ENCODE measurements around the gene TBX18.

Gene TBX18

DNA sequence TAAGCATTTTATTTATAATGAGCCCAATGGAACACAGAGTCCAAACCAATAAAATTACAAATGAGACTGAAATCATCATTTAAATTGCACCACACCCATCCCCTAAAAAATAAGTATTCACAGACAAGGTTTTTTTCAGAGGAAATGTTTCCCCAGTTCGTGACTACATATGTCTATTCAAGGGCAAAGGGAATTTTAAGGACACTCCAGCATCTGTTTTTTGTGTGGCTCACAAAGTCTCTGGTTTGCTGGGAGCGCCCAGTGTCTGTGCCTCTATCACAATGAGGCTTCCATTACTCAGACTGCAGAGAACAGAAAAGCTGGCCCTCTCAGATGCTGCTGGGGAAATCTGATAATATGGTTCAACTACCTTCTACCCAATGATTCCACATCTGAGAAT, 16.0 kb downstream of the TBX18 start:
- WGBS, 2 experiments (ENCODE audit: insufficient coverage in 2 of 2) = 61 to 100% methylated on average over 1 to 2 of the region's 2 CpGs
- H3K4me1 ChIP-seq (ENCODE audit: control insufficient read depth, insufficient read depth, low read length, poor library complexity, severe bottlenecking) = no peaks in the 10 kb centered on the region
- no peak overlapping the region for H3K27ac ChIP-seq (ENCODE audit: low read depth, low read length, severe bottlenecking)
- H3K4me3 ChIP-seq (ENCODE audit: extremely low read depth, insufficient read depth, low read length, poor library complexity, severe bottlenecking) = no peak overlapping the region
- no peaks in the 10 kb centered on the region for H3K36me3 ChIP-seq (ENCODE audit: control insufficient read depth, insufficient read depth, low read length)
- no peaks in the 10 kb centered on the region for H3K9me3 ChIP-seq (ENCODE audit: control insufficient read depth, low read length)

DNA sequence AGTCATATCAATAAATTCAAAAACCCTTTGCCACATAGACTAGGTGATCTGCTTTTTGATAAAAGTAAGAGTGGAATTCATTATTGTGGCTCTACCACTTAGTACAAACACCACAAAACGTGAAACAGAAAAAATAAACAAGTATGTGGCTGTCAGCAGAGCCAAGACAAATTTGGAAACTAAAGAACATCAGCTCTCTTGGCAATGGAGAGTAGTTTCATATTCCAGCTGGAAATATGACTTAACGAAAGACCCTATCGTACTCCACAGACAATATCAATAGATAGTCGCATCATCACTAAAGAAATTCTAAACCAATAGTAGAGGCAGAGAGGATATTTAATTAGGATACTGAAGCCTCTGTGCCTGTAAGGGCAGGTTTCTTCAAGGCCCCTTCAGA, 20.8 kb downstream of the TBX18 start:
- no CpG with 5 or more reads among the region's 4 CpGs for WGBS, 2 experiments (ENCODE audit: insufficient coverage in 2 of 2)

DNA sequence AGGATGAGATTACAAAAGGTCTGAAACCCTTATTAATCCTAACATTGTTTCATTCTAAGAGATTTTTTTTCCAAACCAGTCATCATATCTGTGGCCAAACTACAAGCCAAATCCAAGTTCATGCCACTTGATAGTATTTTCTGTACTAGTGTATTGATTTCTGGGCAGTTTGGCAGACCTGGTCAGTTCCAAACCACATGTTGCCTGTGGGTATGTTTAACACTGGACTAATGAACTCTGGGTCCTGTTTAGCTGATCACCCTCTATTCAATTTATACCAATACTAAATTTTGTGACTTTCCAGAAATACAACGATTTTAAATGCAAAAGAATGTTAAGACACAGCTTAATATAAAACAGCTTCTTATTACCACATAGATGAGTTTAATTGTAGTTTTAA, 24.0 kb downstream of the TBX18 start:
- no peak overlapping the region for H3K27ac ChIP-seq (ENCODE audit: low read depth, low read length, severe bottlenecking)
- no peak overlapping the region for H3K4me3 ChIP-seq (ENCODE audit: extremely low read depth, insufficient read depth, low read length, poor library complexity, severe bottlenecking)
- no peaks in the 10 kb centered on the region for H3K9me3 ChIP-seq (ENCODE audit: control insufficient read depth, low read length)
- no CpG with 5 or more reads among the region's 1 CpG for WGBS, 2 experiments (ENCODE audit: insufficient coverage in 2 of 2)
- H3K4me1 ChIP-seq (ENCODE audit: control insufficient read depth, insufficient read depth, low read length, poor library complexity, severe bottlenecking) = no peaks in the 10 kb centered on the region
- no peaks in the 10 kb centered on the region for H3K36me3 ChIP-seq (ENCODE audit: control insufficient read depth, insufficient read depth, low read length)

More for the DNA sequence above, 20.8 kb downstream of the TBX18 start:
- Histone ChIP-seq H3K27ac (ENCODE audit: low read depth, low read length, severe bottlenecking) (no peak overlapping the region), H3K4me3 (ENCODE audit: extremely low read depth, insufficient read depth, low read length, poor library complexity, severe bottlenecking) (no peak overlapping the region), H3K36me3 (ENCODE audit: control insufficient read depth, insufficient read depth, low read length) (no peaks in the 10 kb centered on the region), H3K9me3 (ENCODE audit: control insufficient read depth, low read length) (no peaks in the 10 kb centered on the region), H3K4me1 (ENCODE audit: control insufficient read depth, insufficient read depth, low read length, poor library complexity, severe bottlenecking) (no peaks in the 10 kb centered on the region)

DNA sequence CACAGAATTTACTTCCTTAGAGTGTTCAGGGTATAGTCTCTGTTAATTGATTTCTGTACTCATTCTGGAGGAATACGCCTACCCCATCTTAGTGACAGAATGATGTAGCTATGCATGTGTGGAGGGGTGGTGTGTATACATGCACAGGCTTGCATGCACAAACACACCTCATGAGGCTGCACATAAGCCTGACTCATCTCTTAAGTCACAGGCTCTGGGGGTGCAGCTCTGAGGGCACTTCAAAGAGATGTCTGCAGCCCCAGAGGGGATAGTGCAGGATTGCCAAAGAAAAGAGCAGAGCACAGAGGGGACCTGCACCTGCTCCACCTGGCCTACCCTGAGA, 24.6 kb downstream of the TBX18 start:
- no peak overlapping the region for H3K4me3 ChIP-seq (ENCODE audit: extremely low read depth, insufficient read depth, low read length, poor library complexity, severe bottlenecking)
- H3K27ac ChIP-seq (ENCODE audit: low read depth, low read length, severe bottlenecking) = no peak overlapping the region
- no peaks in the 10 kb centered on the region for H3K4me1 ChIP-seq (ENCODE audit: control insufficient read depth, insufficient read depth, low read length, poor library complexity, severe bottlenecking)
- H3K9me3 ChIP-seq (ENCODE audit: control insufficient read depth, low read length) = no peaks in the 10 kb centered on the region
- no CpG with 5 or more reads among the region's 1 CpG for WGBS, 2 experiments (ENCODE audit: insufficient coverage in 2 of 2)
- no peaks in the 10 kb centered on the region for H3K36me3 ChIP-seq (ENCODE audit: control insufficient read depth, insufficient read depth, low read length)

DNA sequence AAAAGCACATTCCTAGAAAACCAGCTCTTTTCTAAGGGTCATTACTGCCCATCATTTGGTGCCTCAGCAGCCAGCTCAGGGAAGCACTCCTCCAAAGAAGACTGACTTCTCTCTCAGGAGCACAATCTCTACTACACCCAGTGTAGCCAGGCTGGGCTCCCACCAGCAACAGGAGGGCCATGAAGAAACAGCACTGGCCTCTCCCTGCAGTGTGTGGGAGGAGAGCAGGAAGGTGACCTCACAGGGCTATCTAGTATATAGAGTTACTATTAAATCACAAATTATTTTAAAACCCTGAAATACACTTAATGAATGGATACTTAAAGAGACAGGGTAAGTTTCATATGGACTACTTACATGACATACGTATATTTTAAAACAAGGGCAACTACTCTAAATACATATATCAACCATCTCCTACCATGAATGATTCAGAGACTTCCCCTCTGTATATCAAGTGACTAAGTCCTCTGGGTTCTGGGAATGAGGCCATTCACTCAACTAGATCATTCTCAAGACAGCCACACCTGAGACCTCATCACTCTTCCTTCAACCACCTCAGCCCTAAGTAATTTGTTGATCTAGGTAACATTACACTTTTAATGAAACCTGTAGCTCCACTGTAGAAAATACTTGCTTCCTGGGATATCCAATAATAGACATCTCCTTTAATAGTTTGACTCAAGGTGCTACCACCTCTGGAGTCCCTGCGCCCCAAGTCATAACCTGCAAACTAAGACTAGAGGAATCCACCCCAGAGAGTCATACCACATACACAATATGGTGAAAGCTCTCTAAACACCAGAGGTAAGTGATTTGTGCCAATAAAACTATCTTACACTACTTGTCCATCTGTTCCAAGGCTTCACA, 25.2 kb downstream of the TBX18 start:
- Histone ChIP-seq H3K36me3 (ENCODE audit: control insufficient read depth, insufficient read depth, low read length) (no peaks in the 10 kb centered on the region), H3K27ac (ENCODE audit: low read depth, low read length, severe bottlenecking) (no peak overlapping the region), H3K4me3 (ENCODE audit: extremely low read depth, insufficient read depth, low read length, poor library complexity, severe bottlenecking) (no peak overlapping the region), H3K9me3 (ENCODE audit: control insufficient read depth, low read length) (no peaks in the 10 kb centered on the region), H3K4me1 (ENCODE audit: control insufficient read depth, insufficient read depth, low read length, poor library complexity, severe bottlenecking) (no peaks in the 10 kb centered on the region)
- whole genome bisulfite sequencing, 2 experiments (ENCODE audit: insufficient coverage in 2 of 2) = 100% methylated on average over 1 of the region's 2 CpGs

DNA sequence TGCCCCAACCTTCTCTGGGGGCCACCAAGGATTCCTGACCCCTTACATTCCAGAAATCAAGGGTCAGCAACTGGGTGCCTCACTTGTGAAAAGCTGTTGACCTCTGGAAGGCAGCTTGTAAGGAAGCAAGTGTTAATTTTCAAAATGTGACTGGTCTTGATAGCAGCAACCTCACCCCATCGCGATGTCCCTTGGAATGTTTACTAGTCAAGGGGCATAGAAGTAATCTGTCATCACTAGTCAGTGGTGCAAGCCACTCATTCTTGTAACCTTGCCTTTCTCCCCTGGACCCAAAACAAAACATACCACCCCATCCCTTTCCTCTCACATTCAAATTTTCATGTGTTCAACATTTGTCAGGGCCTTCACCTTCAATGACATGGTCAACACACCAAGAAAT, 30.5 kb downstream of the TBX18 start:
- H3K9me3 ChIP-seq (ENCODE audit: control insufficient read depth, low read length) = no peaks in the 10 kb centered on the region
- 76 to 82% methylated on average over 2 of the region's 2 CpGs for WGBS, 2 experiments (ENCODE audit: insufficient coverage in 2 of 2)
- H3K4me3 ChIP-seq (ENCODE audit: extremely low read depth, insufficient read depth, low read length, poor library complexity, severe bottlenecking) = no peak overlapping the region
- no peak overlapping the region for H3K27ac ChIP-seq (ENCODE audit: low read depth, low read length, severe bottlenecking)
- H3K4me1 ChIP-seq (ENCODE audit: control insufficient read depth, insufficient read depth, low read length, poor library complexity, severe bottlenecking) = no peaks in the 10 kb centered on the region
- no peaks in the 10 kb centered on the region for H3K36me3 ChIP-seq (ENCODE audit: control insufficient read depth, insufficient read depth, low read length)

DNA sequence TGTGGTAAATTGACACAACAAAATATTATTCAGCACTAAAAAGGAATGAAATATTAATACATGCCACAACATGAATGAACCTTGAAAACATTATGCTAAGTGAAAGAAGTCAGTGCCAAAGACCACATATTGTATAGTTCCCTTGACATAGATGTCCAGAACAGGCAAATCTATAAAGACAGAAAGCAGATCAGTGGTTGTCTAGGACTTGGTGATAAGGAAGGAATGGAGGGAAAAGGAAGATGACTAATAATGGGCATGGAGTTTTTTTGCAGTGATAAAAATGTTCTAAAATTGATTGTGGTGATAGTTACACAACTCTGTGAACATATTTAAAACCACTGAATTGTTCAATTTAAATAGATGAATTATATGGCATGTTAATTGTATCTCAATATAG, 32.5 kb downstream of the TBX18 start:
- Histone ChIP-seq H3K36me3 (ENCODE audit: control insufficient read depth, insufficient read depth, low read length) (no peaks in the 10 kb centered on the region), H3K4me1 (ENCODE audit: control insufficient read depth, insufficient read depth, low read length, poor library complexity, severe bottlenecking) (no peaks in the 10 kb centered on the region), H3K4me3 (ENCODE audit: extremely low read depth, insufficient read depth, low read length, poor library complexity, severe bottlenecking) (no peak overlapping the region), H3K27ac (ENCODE audit: low read depth, low read length, severe bottlenecking) (no peak overlapping the region), H3K9me3 (ENCODE audit: control insufficient read depth, low read length) (no peaks in the 10 kb centered on the region)

DNA sequence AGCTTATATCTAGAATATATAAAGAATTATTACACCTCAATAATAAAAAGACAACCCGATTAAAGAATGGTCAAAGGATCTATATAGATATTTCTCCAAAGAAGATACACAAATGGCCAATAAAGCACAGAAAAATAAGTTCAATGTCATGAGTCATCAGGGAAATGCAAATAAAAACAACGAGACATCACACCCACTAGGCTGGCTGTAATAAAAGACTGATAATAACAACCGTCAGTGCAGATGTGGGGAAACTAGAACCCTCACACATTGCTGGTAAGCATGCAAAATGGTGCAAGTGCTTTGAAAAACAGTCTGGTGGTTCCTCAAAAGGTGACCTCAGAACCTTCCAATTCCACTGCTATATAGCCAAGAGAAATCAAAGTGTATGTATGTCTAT, 33.0 kb downstream of the TBX18 start:
- Histone ChIP-seq H3K4me3 (ENCODE audit: extremely low read depth, insufficient read depth, low read length, poor library complexity, severe bottlenecking) (no peak overlapping the region), H3K27ac (ENCODE audit: low read depth, low read length, severe bottlenecking) (no peak overlapping the region), H3K36me3 (ENCODE audit: control insufficient read depth, insufficient read depth, low read length) (no peaks in the 10 kb centered on the region), H3K9me3 (ENCODE audit: control insufficient read depth, low read length) (no peaks in the 10 kb centered on the region), H3K4me1 (ENCODE audit: control insufficient read depth, insufficient read depth, low read length, poor library complexity, severe bottlenecking) (no peaks in the 10 kb centered on the region)
- WGBS, 2 experiments (ENCODE audit: insufficient coverage in 2 of 2) = 86 to 94% methylated on average over 1 to 2 of the region's 3 CpGs

DNA sequence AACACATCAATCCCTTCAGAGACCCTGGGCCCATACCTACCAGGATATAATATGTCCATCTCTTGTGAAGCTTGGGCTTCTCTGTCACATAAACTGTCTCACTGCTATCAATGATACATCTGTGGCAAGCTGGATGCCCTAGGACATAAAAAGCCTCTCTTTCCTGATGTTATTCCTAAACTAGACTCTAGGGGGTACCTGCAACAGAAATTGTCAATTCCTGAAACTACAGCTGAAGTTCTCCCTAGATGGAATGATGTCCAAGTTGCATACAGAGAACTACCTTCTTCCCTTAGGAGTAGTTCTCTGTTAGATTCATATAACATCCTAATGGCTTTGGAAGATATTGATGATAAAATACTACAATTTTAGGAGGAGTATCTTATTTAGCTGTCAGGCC, 35.8 kb downstream of the TBX18 start:
- no peaks in the 10 kb centered on the region for H3K36me3 ChIP-seq (ENCODE audit: control insufficient read depth, insufficient read depth, low read length)
- no peaks in the 10 kb centered on the region for H3K4me1 ChIP-seq (ENCODE audit: control insufficient read depth, insufficient read depth, low read length, poor library complexity, severe bottlenecking)
- H3K9me3 ChIP-seq (ENCODE audit: control insufficient read depth, low read length) = no peaks in the 10 kb centered on the region
- H3K4me3 ChIP-seq (ENCODE audit: extremely low read depth, insufficient read depth, low read length, poor library complexity, severe bottlenecking) = no peak overlapping the region
- no peak overlapping the region for H3K27ac ChIP-seq (ENCODE audit: low read depth, low read length, severe bottlenecking)

DNA sequence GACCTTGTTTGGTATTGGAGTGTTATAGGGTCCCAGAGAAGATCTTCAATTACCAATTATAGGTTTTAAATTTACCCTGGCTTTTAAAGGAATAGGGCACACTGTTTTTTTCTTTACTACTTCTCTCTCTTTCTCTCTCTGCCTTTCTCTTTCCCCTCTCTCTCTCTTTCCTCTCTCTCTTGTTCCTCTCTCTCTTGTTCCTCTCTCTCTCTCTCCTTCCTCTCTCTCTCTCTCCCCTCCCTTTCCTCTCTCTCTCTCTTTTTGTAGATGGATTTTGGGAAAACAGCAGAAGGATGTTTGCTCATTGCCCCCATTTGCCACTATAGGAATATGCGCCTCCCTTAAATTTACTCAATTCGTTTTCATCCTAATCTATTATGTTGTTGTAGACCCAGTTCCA, 45.2 kb downstream of the TBX18 start:
- Histone ChIP-seq H3K36me3 (ENCODE audit: control insufficient read depth, insufficient read depth, low read length) (no peaks in the 10 kb centered on the region), H3K4me1 (ENCODE audit: control insufficient read depth, insufficient read depth, low read length, poor library complexity, severe bottlenecking) (no peaks in the 10 kb centered on the region), H3K4me3 (ENCODE audit: extremely low read depth, insufficient read depth, low read length, poor library complexity, severe bottlenecking) (no peak overlapping the region), H3K27ac (ENCODE audit: low read depth, low read length, severe bottlenecking) (no peak overlapping the region), H3K9me3 (ENCODE audit: control insufficient read depth, low read length) (no peaks in the 10 kb centered on the region)
- WGBS, 2 experiments (ENCODE audit: insufficient coverage in 2 of 2) = no CpG with 5 or more reads among the region's 2 CpGs

DNA sequence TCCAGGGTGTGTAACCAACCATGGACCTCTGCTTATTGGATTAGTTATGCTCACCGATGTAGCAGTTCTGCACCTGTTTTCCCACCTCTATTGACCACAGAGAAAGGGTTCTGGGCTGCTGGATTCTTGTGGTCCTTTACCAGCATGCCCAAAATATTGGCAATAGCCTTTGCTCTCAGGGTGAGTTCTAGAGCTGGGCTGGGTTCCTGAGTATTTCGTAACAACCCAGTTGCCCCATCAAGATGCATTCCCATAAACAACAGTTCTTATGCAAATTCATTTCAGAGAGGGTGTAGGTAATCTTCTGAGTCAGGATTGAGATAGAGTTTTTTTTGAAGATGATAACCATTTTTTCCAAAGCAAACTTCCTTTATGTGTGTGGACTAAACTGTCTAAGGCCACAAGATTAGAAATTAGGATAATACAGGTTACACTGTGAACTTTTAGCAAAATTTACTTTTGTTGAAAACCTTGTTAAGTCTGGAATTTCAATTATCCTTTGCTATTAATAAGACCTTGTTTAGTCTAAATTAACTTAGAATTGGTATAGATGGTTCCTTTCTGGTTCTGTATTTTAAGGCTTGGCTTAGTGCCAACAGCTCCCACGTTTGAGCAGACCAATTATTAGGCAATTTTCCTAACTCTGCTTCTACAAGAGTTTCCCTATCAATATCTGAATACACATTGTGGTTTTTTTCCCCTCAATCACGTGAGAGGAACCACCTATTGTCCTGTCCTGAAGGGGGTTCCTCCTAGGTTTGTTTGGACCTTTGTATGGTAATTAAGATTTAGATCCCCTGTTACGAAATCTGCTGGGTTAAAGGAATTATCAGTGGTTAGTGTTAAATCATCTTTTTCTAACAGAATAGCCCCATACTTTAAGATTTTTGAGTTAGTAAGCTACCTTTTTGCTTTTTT, 46.1 kb downstream of the TBX18 start:
- Histone ChIP-seq H3K27ac (ENCODE audit: low read depth, low read length, severe bottlenecking) (no peak overlapping the region), H3K9me3 (ENCODE audit: control insufficient read depth, low read length) (no peaks in the 10 kb centered on the region), H3K36me3 (ENCODE audit: control insufficient read depth, insufficient read depth, low read length) (no peaks in the 10 kb centered on the region), H3K4me1 (ENCODE audit: control insufficient read depth, insufficient read depth, low read length, poor library complexity, severe bottlenecking) (no peaks in the 10 kb centered on the region), H3K4me3 (ENCODE audit: extremely low read depth, insufficient read depth, low read length, poor library complexity, severe bottlenecking) (no peak overlapping the region)
- WGBS, 2 experiments (ENCODE audit: insufficient coverage in 2 of 2) = 60% methylated on average over 1 to 2 of the region's 5 CpGs
